Neuronal stem cell (in vitro differentiated cells): ENCODE data around the gene RMDN3.

Source experiments
- DNase-seq: peaks from one replicate; pipeline ENCODE4 v3.0.0-alpha.2; 2013; ENCODE audit warnings: low spot score
- H2AFZ ChIP-seq: one replicate; pipeline ENCODE4 v1.6.1; 2013; ENCODE audit warnings: mild to moderate bottlenecking, low read length, inconsistent platforms
- H2AK5ac ChIP-seq: 2 replicates; pipeline ENCODE4 v1.6.1; 2013; ENCODE audit warnings: low read depth, mild to moderate bottlenecking, inconsistent platforms, low read length, moderate library complexity, mixed read lengths
- H2BK120ac ChIP-seq: 2 replicates; pipeline ENCODE4 v1.6.1; 2013; ENCODE audit warnings: low read depth, mild to moderate bottlenecking, inconsistent platforms, low read length, moderate library complexity, mixed read lengths
- H2BK12ac ChIP-seq: one replicate; pipeline ENCODE4 v1.6.1; 2013; ENCODE audit warnings: low read length, inconsistent platforms
- H2BK15ac ChIP-seq: 2 replicates; pipeline ENCODE4 v1.6.1; 2013; ENCODE audit warnings: mild to moderate bottlenecking, low read length, inconsistent platforms, mixed read lengths
- H2BK5ac ChIP-seq: one replicate; pipeline ENCODE4 v1.6.1; 2013; ENCODE audit warnings: inconsistent platforms, mild to moderate bottlenecking, low read length, moderate library complexity
- H3K14ac ChIP-seq: one replicate; pipeline ENCODE4 v1.6.1; 2013; ENCODE audit warnings: low read length, inconsistent platforms
- H3K18ac ChIP-seq: 2 replicates; pipeline ENCODE4 v1.6.1; 2013; ENCODE audit warnings: low read length, inconsistent platforms
- H3K23ac ChIP-seq: 2 replicates; pipeline ENCODE4 v1.6.1; 2013; ENCODE audit warnings: low read depth, mild to moderate bottlenecking, mixed read lengths, low read length, inconsistent platforms; ENCODE audit not compliant: poor library complexity
- H3K27ac ChIP-seq: replicated peaks from 3 replicates; pipeline ENCODE4 v1.5.1; 2013; ENCODE audit warnings: low read length, inconsistent platforms
- H3K27me3 ChIP-seq, 3 experiments: 2 replicates each; pipeline ENCODE4 v1.6.1; 2013; ENCODE audit warnings: low read length in 3 of 3, mild to moderate bottlenecking in 2 of 3, inconsistent platforms in 1 of 3, low read depth in 1 of 3, mixed read lengths in 1 of 3, moderate library complexity in 1 of 3; ENCODE audit not compliant: control insufficient read depth in 3 of 3, insufficient read depth in 3 of 3
- H3K36me3 ChIP-seq, 2 donors: replicated peaks in 1 of 2; 2 replicates each; pipeline ENCODE4 v1.6.1; 2013; ENCODE audit warnings: low read length in 2 of 2; ENCODE audit not compliant: control insufficient read depth in 2 of 2, insufficient read depth in 2 of 2
- H3K4ac ChIP-seq: 2 replicates; pipeline ENCODE4 v1.6.1; 2013; ENCODE audit warnings: inconsistent platforms, mild to moderate bottlenecking, low read length, moderate library complexity
- H3K4me1 ChIP-seq, 2 donors: 1 replicate in 1 of 2; 2 replicates in 1 of 2; pipeline ENCODE4 v1.6.1; 2013; ENCODE audit warnings: low read length in 2 of 2, low read depth in 1 of 2; ENCODE audit not compliant: control insufficient read depth in 2 of 2, insufficient read depth in 1 of 2
- H3K4me2 ChIP-seq: one replicate; pipeline ENCODE4 v1.6.1; 2013; ENCODE audit warnings: mild to moderate bottlenecking, low read length, inconsistent platforms; ENCODE audit not compliant: insufficient read depth, poor library complexity, severe bottlenecking
- H3K4me3 ChIP-seq, 2 donors: 2 replicates each; pipeline ENCODE4 v1.5.1; 2013; ENCODE audit warnings: low read length in 2 of 2, mild to moderate bottlenecking in 2 of 2, inconsistent platforms in 1 of 2, moderate library complexity in 1 of 2
- H3K79me1 ChIP-seq: one replicate; pipeline ENCODE4 v1.6.1; 2013; ENCODE audit warnings: low read depth, mild to moderate bottlenecking, inconsistent platforms, low read length, moderate library complexity
- H3K9ac ChIP-seq: one replicate; pipeline ENCODE4 v1.6.1; 2013; ENCODE audit warnings: mild to moderate bottlenecking, low read depth, low read length, inconsistent platforms; ENCODE audit not compliant: poor library complexity
- H3K9me3 ChIP-seq, 2 donors: replicated peaks in 1 of 2; 2 replicates each; pipeline versions ENCODE3 to v1.6.1; 2013; ENCODE audit warnings: low read length in 2 of 2, mild to moderate bottlenecking in 2 of 2, inconsistent platforms in 1 of 2, low read depth in 1 of 2, mixed read lengths in 1 of 2, moderate library complexity in 1 of 2; ENCODE audit not compliant: control insufficient read depth in 2 of 2, insufficient read depth in 1 of 2
- H4K8ac ChIP-seq: one replicate; pipeline ENCODE4 v1.6.1; 2013; ENCODE audit warnings: low read depth, mild to moderate bottlenecking, inconsistent platforms, low read length, moderate library complexity
- H4K91ac ChIP-seq: one replicate; pipeline ENCODE4 v1.6.1; 2013; ENCODE audit warnings: low read length, low read depth, mild to moderate bottlenecking, inconsistent platforms; ENCODE audit not compliant: poor library complexity
- WGBS, 2 donors: extraction: QIAGEN DNeasy Blood & Tissue Kit; methylation state at CpG; one replicate each; pipeline ENCODE4 v1.1.7; 2013; ENCODE audit warnings: missing lambda C conversion rate in 2 of 2, mixed read lengths in 1 of 2; ENCODE audit not compliant: insufficient read length in 2 of 2, insufficient replicate concordance in 1 of 2; ENCODE audit errors: extremely low coverage in 2 of 2; 5-methylcytosine and 5-hydroxymethylcytosine counted together

The RMDN3 gene

GRCh38 chr15:40723919-40724318, 31.1 kb downstream of the RMDN3 start:
- H3K4me3 ChIP-seq, result no peak overlapping the region
- no peaks in the 10 kb centered on the region for H3K79me1 ChIP-seq
- no peaks in the 10 kb centered on the region for H3K4me1 ChIP-seq
- H2BK15ac ChIP-seq, result no peak overlapping the region
- no peaks in the 10 kb centered on the region for H3K9me3 ChIP-seq
- H2BK12ac ChIP-seq, result no peak overlapping the region
- H2BK120ac ChIP-seq, result no peak overlapping the region
- H3K4me2 ChIP-seq, result no peak overlapping the region
- no peaks in the 10 kb centered on the region for H3K27me3 ChIP-seq
- H4K91ac ChIP-seq, result no peak overlapping the region
- no peak overlapping the region for H3K9ac ChIP-seq
- DNase-seq, result no peak
- H2AK5ac ChIP-seq, result no peak overlapping the region
- H3K23ac ChIP-seq, result no peak overlapping the region
- H3K18ac ChIP-seq, result no peak overlapping the region
- no peak overlapping the region for H3K4ac ChIP-seq
- H3K27ac ChIP-seq, result no peak overlapping the region
- peaks cover 3 to 83% of the 10 kb centered on the region in 2 donors for H3K36me3 ChIP-seq
- no peak overlapping the region for H2BK5ac ChIP-seq
- WGBS, 2 donors, result no CpG with 5 or more reads among the region's 2 CpGs
- no peak overlapping the region for H4K8ac ChIP-seq
- H2AFZ ChIP-seq, result no peak overlapping the region
- H3K14ac ChIP-seq, result no peak overlapping the region

GRCh38 chr15:40722934-40723333, 32.1 kb downstream of the RMDN3 start:
- no peak overlapping the region for H2BK15ac ChIP-seq
- no peak overlapping the region for H3K27ac ChIP-seq
- H4K8ac ChIP-seq, result no peak overlapping the region
- H3K9ac ChIP-seq, result no peak overlapping the region
- H3K14ac ChIP-seq, result no peak overlapping the region
- no peak overlapping the region for H2BK5ac ChIP-seq
- no peak overlapping the region for H3K18ac ChIP-seq
- no peak overlapping the region for H3K4me2 ChIP-seq
- H3K23ac ChIP-seq, result no peak overlapping the region
- no peak overlapping the region for H2AK5ac ChIP-seq
- no peak overlapping the region for H4K91ac ChIP-seq
- no peak overlapping the region for H3K4ac ChIP-seq
- H3K36me3 ChIP-seq, result peaks cover 2 to 82% of the 10 kb centered on the region in 2 donors
- H3K79me1 ChIP-seq, result no peaks in the 10 kb centered on the region
- H2BK12ac ChIP-seq, result no peak overlapping the region
- H2BK120ac ChIP-seq, result no peak overlapping the region
- no peak overlapping the region for H2AFZ ChIP-seq
- no CpG with 5 or more reads among the region's 2 CpGs for WGBS, 2 donors
- H3K4me1 ChIP-seq, result no peaks in the 10 kb centered on the region
- no peaks in the 10 kb centered on the region for H3K9me3 ChIP-seq
- H3K27me3 ChIP-seq, result no peaks in the 10 kb centered on the region
- DNase-seq, result no peak
- no peak overlapping the region for H3K4me3 ChIP-seq

GRCh38 chr15:40722354-40722753, 32.7 kb downstream of the RMDN3 start:
- Histone ChIP-seq H3K4ac (no peak overlapping the region), H3K4me1 (no peaks in the 10 kb centered on the region), H3K36me3 (peaks cover 2 to 82% of the 10 kb centered on the region in 2 donors), H2AK5ac (no peak overlapping the region), H4K91ac (no peak overlapping the region), H3K14ac (no peak overlapping the region), H3K9ac (no peak overlapping the region), H3K27ac (no peak overlapping the region), H3K23ac (no peak overlapping the region), H3K4me2 (no peak overlapping the region), H2AFZ (no peak overlapping the region), H2BK5ac (no peak overlapping the region), H2BK12ac (no peak overlapping the region), H3K18ac (no peak overlapping the region), H3K9me3 (no peaks in the 10 kb centered on the region), H4K8ac (no peak overlapping the region), H2BK15ac (no peak overlapping the region), H2BK120ac (no peak overlapping the region), H3K27me3 (no peaks in the 10 kb centered on the region), H3K4me3 (no peak overlapping the region), H3K79me1 (no peaks in the 10 kb centered on the region)
- DNase-seq, result no peak
- no CpG with 5 or more reads among the region's 4 CpGs for WGBS, 2 donors

GRCh38 chr15:40721701-40722100, 33.4 kb downstream of the RMDN3 start:
- H2BK5ac ChIP-seq, result no peak overlapping the region
- H2AK5ac ChIP-seq, result no peak overlapping the region
- no peak for DNase-seq
- H3K18ac ChIP-seq, result no peak overlapping the region
- H3K27me3 ChIP-seq, result no peaks in the 10 kb centered on the region
- no peak overlapping the region for H2AFZ ChIP-seq
- H3K23ac ChIP-seq, result no peak overlapping the region
- no peak overlapping the region for H3K4ac ChIP-seq
- H3K79me1 ChIP-seq, result no peaks in the 10 kb centered on the region
- H2BK12ac ChIP-seq, result no peak overlapping the region
- H3K9ac ChIP-seq, result no peak overlapping the region
- H2BK120ac ChIP-seq, result no peak overlapping the region
- no peak overlapping the region for H2BK15ac ChIP-seq
- no peak overlapping the region for H3K4me3 ChIP-seq
- H3K27ac ChIP-seq, result no peak overlapping the region
- no peak overlapping the region for H3K4me2 ChIP-seq
- no peak overlapping the region for H3K14ac ChIP-seq
- H4K91ac ChIP-seq, result no peak overlapping the region
- H3K9me3 ChIP-seq, result no peaks in the 10 kb centered on the region
- peaks cover 2 to 87% of the 10 kb centered on the region in 2 donors for H3K36me3 ChIP-seq
- H3K4me1 ChIP-seq, result no peaks in the 10 kb centered on the region
- no peak overlapping the region for H4K8ac ChIP-seq
- no CpG with 5 or more reads among the region's 1 CpG for WGBS, 2 donors
